ENCODE measurements around the gene CTNND2. TPM values are rescaled to one million over a fixed set of nuclear protein-coding genes. Genes with fewer than 3 reads are reported as not detected.

The CTNND2 gene
- total and polyA plus RNA-seq, 9 of the 15 experiments (the other 6 are each of a cell fraction or from before 2014, with no cell fraction given), result 0.03 to 0.35 TPM; not detected in 7

- TF ChIP-seq ZNF407 (IDR thresholded peaks at IDR 0.05; ENCODE audit: low read depth) (no peak), ZNF518B (CRISPR knock-in tag; IDR thresholded peaks at IDR 0.05) (no peak), BHLHE40 (IDR thresholded peaks at IDR 0.05; ENCODE audit: low read length) (no peak), ZNF75A (CRISPR knock-in tag; IDR thresholded peaks at IDR 0.05) (no peak), HOMEZ (CRISPR knock-in tag; IDR thresholded peaks at IDR 0.05) (no peak), SP1 (CRISPR knock-in tag; IDR thresholded peaks at IDR 0.05) (no peak), HLTF (IDR thresholded peaks at IDR 0.05) (no peak), ZHX1 (conservative IDR thresholded peaks at IDR 0.05; ENCODE audit: low read length) (no peak), CLOCK (CRISPR knock-in tag; IDR thresholded peaks at IDR 0.05; ENCODE audit: borderline replicate concordance) (no peak)
Measured at GRCh38 chr5:11422342-11422741, 481.9 kb downstream of the CTNND2 start (continued).

Data from K562 (cell line).